Gastrocnemius medialis (tissue), 4 donors: ENCODE results near the gene PERCC1. TPM values are rescaled to one million over a fixed set of nuclear protein-coding genes. Genes with fewer than 3 reads are reported as not detected.

Source experiments
- ATAC-seq, 2 donors: fragments of 150-250 bp; one replicate each; pipeline ENCODE4 v1.9.1; 2016
- DNase-seq, 2 donors: peaks; one replicate each; pipeline ENCODE4 v3.0.0-alpha.2; 2019
- H3K27ac ChIP-seq, 4 donors: fragments of 200-600 bp; sonication (generic); 1 replicate in 1 of 4; 2 replicates in 3 of 4; pipeline ENCODE4 v1.5.1; 2016 to 2018; ENCODE audit warnings: mild to moderate bottlenecking in 2 of 4, moderate library complexity in 1 of 4
- H3K27me3 ChIP-seq, 3 donors: fragments of 200-600 bp; sonication (generic) in 2 of 3; 1 replicate in 1 of 3; 2 replicates in 2 of 3; pipeline versions ENCODE4 v1.5.1 to v1.6.0; 2016 to 2019; ENCODE audit warnings: mild to moderate bottlenecking in 1 of 3, moderate library complexity in 1 of 3
- H3K36me3 ChIP-seq, 2 donors: fragments of 200-600 bp; sonication (generic) in 1 of 2; one replicate each; pipeline ENCODE4 v1.5.1; 2017 to 2018
- H3K4me1 ChIP-seq, 2 donors: fragments of 200-600 bp; sonication (generic) in 1 of 2; one replicate each; pipeline ENCODE4 v1.5.1; 2016 to 2017; ENCODE audit warnings: mild to moderate bottlenecking in 2 of 2
- H3K4me3 ChIP-seq, 4 donors: fragments of 200-600 bp; sonication (generic) in 3 of 4; 1 replicate in 1 of 4; 2 replicates in 3 of 4; pipeline ENCODE4 v1.5.1; 2016 to 2019; ENCODE audit warnings: mild to moderate bottlenecking in 2 of 4
- H3K9me3 ChIP-seq, 3 donors: fragments of 200-600 bp; sonication (generic) in 2 of 3; 1 replicate in 1 of 3; 2 replicates in 2 of 3; pipeline ENCODE4 v1.5.1; 2016 to 2019
- POLR2A ChIP-seq, 2 donors: fragments of 450-650 bp; IDR thresholded peaks; one replicate each; pipeline ENCODE4 v1.6.1; 2017; ENCODE audit warnings: antibody characterized with exemption in 2 of 2, mild to moderate bottlenecking in 2 of 2, moderate library complexity in 2 of 2
- in situ Hi-C, 4 donors: fragments of 200-750 bp; cut with MboI; loops; one replicate each; pipeline versions ENCODE4 v1.15.0 to v1.8.0; 2017; ENCODE audit warnings: low sequenced_read_pairs in 4 of 4
- intact Hi-C: fragments of 100-400 bp; cut with DNase I; formaldehyde crosslinking; loops from one replicate; pipeline ENCODE4 v1.15.1; 2023; ENCODE audit warnings: low total_unique reads
- total RNA-seq, 4 donors: library from RNA; depleted of rRNA; stranded (reverse); fragments of >200 nt; gene quantifications; one replicate each; pipeline versions ENCODE4 v1.1.0 to v1.2.3, GENCODE V29; 2016
- TF ChIP-seq, protein P1 (sequence below), 5 experiments: fragments of 450-650 bp in 3 of 5; fragments of 200-600 bp in 2 of 5; sonication (generic) in 2 of 5; IDR thresholded peaks in 4 of 5; conservative IDR thresholded peaks in 1 of 5; 1 replicate in 4 of 5; 2 replicates in 1 of 5; pipeline ENCODE4 v1.5.1; 2016 to 2019; ENCODE audit warnings: antibody characterized with exemption in 5 of 5, mild to moderate bottlenecking in 3 of 5, moderate library complexity in 3 of 5

PERCC1 gene
- total RNA-seq, 4 donors from 2014 or later, result not detected

DNA sequence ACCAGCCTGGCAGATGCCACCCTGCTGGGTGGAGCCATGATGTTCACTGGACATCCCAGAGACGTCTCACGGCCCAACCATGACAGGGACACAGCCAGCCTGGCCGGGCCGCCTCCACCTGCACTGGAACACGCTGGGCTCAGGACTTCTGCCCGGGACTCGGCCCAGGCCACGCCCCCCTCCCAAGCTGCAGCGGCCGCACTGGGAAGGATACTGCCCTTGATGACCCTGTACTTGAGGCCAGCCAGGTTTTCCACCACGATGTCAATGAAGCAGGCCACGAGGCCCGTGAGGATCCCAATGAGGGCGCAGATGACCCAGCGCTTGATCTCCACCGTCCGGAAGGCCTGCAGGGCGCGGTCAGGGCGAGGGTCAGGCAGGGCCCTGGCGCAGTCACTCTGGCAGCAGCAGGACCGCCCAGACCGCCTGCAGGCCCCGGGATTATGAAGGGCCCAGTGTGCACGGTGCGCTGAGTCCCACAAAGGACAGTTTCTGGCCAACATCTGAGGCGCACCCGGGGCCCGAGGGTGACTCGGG lies 29.8 kb downstream of the PERCC1 start:
- in situ Hi-C loops, result no loop called here
- DNase-seq, result no peak

DNA sequence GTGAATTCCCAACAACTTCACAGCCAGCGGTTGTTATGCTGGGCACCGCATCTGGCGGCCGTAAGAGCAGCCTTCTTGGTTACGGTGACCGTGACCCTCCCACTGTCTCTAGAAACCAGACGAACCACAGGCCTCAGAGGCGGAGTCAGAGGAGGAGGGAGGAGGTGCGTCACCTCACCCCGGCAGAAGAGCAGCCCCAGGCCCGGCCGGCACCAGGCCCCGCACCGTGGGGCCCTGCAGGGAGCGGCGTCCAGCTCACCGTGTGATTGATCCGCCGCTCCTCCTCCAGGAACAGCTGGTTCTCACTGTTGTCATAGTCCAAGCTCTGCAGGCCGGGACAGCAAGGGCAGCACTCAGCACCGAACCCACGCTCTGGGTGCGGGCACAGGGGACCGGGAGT lies 30.3 kb downstream of the PERCC1 start:
- no peaks in the 10 kb centered on the region for H3K4me1 ChIP-seq
- H3K4me3 ChIP-seq, result no peak overlapping the region
- DNase-seq (no peak), ATAC-seq (no peak)
- in situ Hi-C loops, result no loop called here
- TF ChIP-seq, protein P1, sequence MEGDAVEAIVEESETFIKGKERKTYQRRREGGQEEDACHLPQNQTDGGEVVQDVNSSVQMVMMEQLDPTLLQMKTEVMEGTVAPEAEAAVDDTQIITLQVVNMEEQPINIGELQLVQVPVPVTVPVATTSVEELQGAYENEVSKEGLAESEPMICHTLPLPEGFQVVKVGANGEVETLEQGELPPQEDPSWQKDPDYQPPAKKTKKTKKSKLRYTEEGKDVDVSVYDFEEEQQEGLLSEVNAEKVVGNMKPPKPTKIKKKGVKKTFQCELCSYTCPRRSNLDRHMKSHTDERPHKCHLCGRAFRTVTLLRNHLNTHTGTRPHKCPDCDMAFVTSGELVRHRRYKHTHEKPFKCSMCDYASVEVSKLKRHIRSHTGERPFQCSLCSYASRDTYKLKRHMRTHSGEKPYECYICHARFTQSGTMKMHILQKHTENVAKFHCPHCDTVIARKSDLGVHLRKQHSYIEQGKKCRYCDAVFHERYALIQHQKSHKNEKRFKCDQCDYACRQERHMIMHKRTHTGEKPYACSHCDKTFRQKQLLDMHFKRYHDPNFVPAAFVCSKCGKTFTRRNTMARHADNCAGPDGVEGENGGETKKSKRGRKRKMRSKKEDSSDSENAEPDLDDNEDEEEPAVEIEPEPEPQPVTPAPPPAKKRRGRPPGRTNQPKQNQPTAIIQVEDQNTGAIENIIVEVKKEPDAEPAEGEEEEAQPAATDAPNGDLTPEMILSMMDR (IDR thresholded peaks at IDR 0.05 in 4 of 5, conservative IDR thresholded peaks at IDR 0.05 in 1 of 5), result no peak
- H3K36me3 ChIP-seq, result peaks cover 0 to 40% of the 10 kb centered on the region in 2 donors
- intact Hi-C loops, result no loop called here
- H3K27ac ChIP-seq, result no peak overlapping the region
- H3K9me3 ChIP-seq, result no peaks in the 10 kb centered on the region
- no peaks in the 10 kb centered on the region for H3K27me3 ChIP-seq

More for the DNA sequence above, 29.8 kb downstream of the PERCC1 start:
- Histone ChIP-seq H3K4me1 (no peaks in the 10 kb centered on the region), H3K27me3 (no peaks in the 10 kb centered on the region), H3K36me3 (peaks cover 0 to 45% of the 10 kb centered on the region in 2 donors), H3K4me3 (no peak overlapping the region), H3K9me3 (no peaks in the 10 kb centered on the region), H3K27ac (no peak overlapping the region)
- TF ChIP-seq, protein P1 (IDR thresholded peaks at IDR 0.05 in 4 of 5, conservative IDR thresholded peaks at IDR 0.05 in 1 of 5), result no peak
- no peak for TF ChIP-seq POLR2A (IDR thresholded peaks at IDR 0.05)
- ATAC-seq, result no peak
- intact Hi-C loops, result no loop called here

DNA sequence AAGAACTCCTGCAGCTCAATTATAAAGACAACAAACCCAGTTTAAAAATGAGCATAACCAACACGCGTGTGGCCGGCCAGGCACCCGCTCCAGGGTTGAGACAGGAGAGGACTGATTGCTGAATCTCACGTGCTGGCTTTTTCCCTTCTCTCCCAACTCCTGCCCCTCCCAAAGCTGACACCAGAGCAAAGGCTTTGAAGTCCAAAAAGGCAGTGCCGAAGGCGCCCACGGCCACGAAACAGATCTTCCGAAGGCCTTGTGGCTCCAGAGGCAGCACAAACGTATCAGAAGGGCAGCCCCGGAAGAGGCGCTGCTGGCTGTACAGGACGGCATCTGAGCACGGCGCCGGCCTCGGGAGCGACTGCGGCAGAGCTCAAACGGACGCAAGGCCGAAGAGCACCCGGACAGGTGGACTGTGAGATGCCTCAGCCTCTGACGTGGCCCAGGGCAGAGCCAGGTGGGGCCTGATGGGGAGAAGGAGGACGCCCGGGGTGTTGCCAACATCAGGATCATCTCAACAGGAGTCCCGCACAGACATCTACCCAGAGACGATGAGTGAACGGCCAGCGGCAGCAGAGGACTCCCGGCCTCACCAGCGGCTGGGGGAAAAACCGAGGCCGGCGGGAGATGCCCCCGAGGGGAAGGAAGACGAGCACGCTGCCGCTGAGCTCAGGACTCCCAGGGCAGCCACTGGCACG lies 33.5 kb downstream of the PERCC1 start:
- intact Hi-C loops (no loop called here), in situ Hi-C loops (no loop called here)
- TF ChIP-seq, protein P1 (IDR thresholded peaks at IDR 0.05 in 4 of 5, conservative IDR thresholded peaks at IDR 0.05 in 1 of 5), result no peak
- TF ChIP-seq POLR2A (IDR thresholded peaks at IDR 0.05), result no peak
- ATAC-seq (no peak), DNase-seq (no peak)
- H3K36me3 ChIP-seq, result peaks cover 0 to 23% of the 10 kb centered on the region in 2 donors
- H3K4me3 ChIP-seq, result no peak overlapping the region
- no peaks in the 10 kb centered on the region for H3K27me3 ChIP-seq
- H3K27ac ChIP-seq, result no peak overlapping the region
- H3K9me3 ChIP-seq, result no peaks in the 10 kb centered on the region
- no peaks in the 10 kb centered on the region for H3K4me1 ChIP-seq

DNA sequence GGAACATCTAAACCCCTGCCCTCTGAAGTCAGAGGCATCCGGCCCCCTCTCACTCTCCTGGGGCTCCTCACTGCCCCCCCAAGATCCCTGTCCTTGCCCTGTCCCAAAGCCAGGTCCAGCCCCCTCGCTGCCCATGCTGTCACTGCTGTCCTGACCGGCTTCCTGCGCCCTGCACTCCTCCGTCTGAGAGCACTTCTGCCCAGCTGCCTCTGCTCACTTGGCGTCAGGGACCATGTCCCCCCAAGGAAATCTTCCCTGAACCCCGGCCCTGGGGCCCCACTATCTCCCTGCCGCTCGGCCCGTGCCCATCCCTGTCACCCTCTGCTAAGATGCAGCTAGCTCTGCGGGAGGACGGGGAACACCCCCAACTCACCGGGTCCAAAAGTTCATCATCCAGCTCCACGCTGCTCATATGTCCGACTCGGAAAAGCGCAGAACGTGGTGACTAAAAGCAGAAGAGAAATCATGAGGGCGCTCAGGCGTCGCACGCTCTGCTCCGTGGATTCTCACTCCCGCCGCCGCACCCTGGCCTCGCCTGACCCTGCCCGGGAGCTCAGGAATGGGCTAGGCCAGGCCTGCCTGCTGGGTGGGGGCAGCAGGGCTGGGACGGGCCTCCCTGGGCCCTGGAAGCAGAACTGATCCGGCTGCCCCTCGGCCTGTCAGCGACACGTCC lies 34.2 kb downstream of the PERCC1 start:
- in situ Hi-C loops, result no loop called here
- no peak for TF ChIP-seq POLR2A (IDR thresholded peaks at IDR 0.05)
- TF ChIP-seq, protein P1 (IDR thresholded peaks at IDR 0.05 in 4 of 5, conservative IDR thresholded peaks at IDR 0.05 in 1 of 5), result no peak
- ATAC-seq, result no peak
- no peak for DNase-seq
- no peaks in the 10 kb centered on the region for H3K27me3 ChIP-seq
- intact Hi-C loops, result no loop called here
- H3K4me1 ChIP-seq, result no peaks in the 10 kb centered on the region
- no peaks in the 10 kb centered on the region for H3K9me3 ChIP-seq
- no peak overlapping the region for H3K27ac ChIP-seq
- H3K36me3 ChIP-seq, result peaks cover 0 to 22% of the 10 kb centered on the region in 2 donors
- H3K4me3 ChIP-seq, result no peak overlapping the region
